Mononuclear cell (primary cell): ENCODE data around the gene CFAP74. TPM values are rescaled to one million over a fixed set of nuclear protein-coding genes. Genes with fewer than 3 reads are reported as not detected.

Source experiments
- H3K27me3 ChIP-seq: 2 replicates; pipeline ENCODE4 v1.6.0; 2011; ENCODE audit warnings: low read length, control low read depth; ENCODE audit not compliant: insufficient read depth
- H3K4me1 ChIP-seq: 2 replicates; pipeline ENCODE4 v1.5.1; 2011; ENCODE audit warnings: mild to moderate bottlenecking, low read length, control low read depth; ENCODE audit not compliant: insufficient read depth
- H3K4me3 ChIP-seq: 2 replicates; pipeline ENCODE4 v1.5.1; 2011; ENCODE audit warnings: mild to moderate bottlenecking, low read length, moderate library complexity
- H3K9me3 ChIP-seq: 2 replicates; pipeline ENCODE4 v1.5.1; 2011; ENCODE audit warnings: low read depth, mild to moderate bottlenecking, control low read depth, low read length
- total RNA-seq: library from RNA; depleted of rRNA; stranded (reverse); fragments of >200 nt; gene quantifications from one replicate; pipeline ENCODE4 v1.2.3, GENCODE V29; 2012

The CFAP74 gene, protein sequence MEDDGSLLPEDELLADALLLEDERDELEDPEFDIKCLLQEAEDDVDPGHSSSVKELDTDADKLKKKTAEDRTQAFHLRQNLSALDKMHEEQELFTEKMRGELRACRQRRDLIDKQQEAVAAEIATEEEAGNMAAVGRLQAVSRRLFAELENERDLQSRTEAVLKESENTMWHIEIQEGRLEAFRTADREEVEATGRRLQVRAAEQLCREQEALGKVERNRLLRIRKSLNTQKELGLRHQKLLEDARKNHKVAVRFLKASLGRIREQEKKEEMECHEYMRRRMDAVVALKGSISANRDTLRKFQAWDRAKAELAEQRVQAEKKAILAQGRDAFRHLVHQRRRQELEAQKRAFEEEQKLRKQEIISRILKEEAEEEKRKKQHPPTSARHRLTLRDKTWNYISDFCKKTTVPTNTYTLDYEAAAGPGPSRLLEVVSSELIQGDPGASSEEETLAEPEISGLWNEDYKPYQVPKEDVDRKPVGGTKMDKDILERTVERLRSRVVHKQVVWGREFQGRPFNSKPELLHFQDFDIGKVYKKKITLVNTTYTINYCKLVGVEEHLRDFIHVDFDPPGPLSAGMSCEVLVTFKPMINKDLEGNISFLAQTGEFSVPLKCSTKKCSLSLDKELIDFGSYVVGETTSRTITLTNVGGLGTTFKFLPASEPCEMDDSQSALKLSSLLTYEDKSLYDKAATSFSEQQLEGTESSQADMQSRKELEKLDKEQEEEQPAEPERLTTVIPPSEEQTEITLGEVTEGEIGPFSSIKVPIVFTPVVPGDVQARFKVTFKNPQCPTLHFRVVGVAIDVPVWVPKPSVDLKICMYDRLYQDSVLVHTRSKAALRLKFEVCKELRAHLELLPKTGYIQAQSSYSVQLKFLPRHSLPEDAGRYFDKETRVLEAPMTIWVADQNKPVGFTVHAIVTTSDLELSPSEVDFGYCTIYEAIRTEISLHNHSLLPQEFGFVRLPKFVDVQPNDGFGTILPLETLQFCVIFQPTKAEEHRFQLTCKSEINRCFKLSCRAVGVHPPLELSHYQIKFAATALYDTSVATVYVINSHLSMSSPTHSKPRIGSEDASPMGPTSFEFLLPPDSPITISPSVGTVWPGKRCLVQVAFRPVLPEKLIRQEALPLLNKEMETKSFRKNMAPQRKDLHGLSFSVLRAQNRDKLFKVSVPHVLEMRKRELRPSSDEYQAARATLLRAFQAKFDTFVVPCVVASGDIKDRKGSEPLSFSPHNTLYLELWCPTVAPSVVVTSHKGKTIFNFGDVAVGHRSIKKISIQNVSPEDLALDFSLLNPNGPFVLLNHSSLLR (N-terminal part only)
- total RNA-seq = under 0.01 TPM

DNA sequence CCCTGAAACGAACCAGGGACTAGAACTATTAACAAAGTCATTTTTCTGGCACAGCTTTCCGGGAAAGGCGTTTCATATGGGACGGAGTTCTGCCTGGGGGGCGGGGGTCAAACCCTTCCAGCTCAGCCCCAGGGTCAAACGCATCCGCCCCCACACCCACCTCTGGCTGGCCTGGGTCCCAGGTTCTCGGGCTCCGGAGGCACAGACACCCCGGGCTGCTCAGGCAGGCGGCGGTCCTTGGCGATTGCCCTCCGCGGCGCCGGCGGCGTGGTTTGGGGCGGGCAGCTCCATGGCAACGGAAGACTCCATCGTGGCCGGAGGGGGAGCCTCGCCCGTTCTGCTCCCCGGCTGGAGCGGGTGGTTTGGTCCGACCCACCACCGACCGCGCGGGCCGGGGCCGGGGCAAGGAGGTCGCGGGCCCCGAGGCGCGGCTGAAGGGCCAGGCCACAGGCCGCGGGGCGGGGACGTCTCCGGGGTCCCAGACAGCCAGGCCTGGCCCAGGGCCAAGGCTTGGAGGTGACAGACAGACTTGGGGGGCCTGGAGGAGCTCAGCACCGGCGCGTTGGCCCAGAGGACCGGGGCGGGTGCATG, at the start of gene CFAP74:
CFAP74 (minus strand) TSS at position 246 of the 591 bp plus-strand sequence. CDS start 12,830 bp downstream, outside the sequence.
- Histone ChIP-seq H3K4me3 (no peak within 1 kb of the TSS), H3K27me3 (peaks cover 24% of the 10 kb centered on the region), H3K9me3 (no peaks in the 10 kb centered on the region), H3K4me1 (no peaks in the 10 kb centered on the region)

DNA sequence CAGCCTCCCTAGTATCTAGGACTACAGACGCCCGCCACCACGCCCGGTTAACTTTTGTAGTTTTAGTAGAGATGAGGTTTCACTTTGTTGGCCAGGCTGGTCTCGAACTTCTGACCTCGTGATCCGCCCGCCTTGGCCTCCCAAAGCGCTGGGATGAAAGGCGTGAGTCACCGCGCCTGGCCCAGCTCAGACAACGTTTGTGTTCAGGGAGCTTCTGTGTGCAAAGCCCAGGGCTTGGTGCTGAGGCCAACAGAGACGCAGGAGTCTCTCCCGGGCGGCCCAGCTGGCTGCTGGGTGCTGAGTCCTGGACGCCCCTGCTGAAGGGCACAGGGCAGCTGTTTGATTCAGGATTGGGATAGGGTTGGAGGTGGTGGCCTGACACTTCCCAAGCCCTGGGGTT, 49.6 kb upstream of the CFAP74 start:
- Histone ChIP-seq H3K4me3 (no peak overlapping the region), H3K4me1 (peaks cover 11% of the 10 kb centered on the region), H3K9me3 (no peaks in the 10 kb centered on the region), H3K27me3 (peaks cover 10% of the 10 kb centered on the region)

DNA sequence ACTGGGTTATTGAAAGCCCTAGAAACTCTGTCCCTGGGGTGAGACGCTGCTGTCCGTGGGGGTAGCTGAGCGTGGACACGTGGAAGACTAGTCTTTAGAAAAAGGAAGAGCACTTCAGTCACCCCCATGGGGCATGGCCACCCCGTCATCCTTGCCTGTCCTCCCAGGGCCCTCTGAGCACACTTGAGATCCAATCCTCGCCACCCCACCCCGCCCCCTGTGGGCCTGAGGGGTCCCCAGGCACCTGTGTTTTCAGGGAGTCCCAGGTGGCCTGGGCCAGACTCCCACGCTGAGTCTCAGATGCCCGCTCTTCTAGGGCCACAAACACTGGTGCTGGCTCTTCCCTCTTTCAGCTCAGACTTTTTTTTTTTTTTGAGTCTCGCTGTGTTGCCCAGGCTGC, 49.2 kb upstream of the CFAP74 start:
- peaks cover 11% of the 10 kb centered on the region for H3K4me1 ChIP-seq
- H3K27me3 ChIP-seq = peaks cover 14% of the 10 kb centered on the region
- H3K4me3 ChIP-seq = no peak overlapping the region
- H3K9me3 ChIP-seq = no peaks in the 10 kb centered on the region

- H3K27me3 ChIP-seq = peaks cover 17% of the 10 kb centered on the region
- H3K9me3 ChIP-seq = no peaks in the 10 kb centered on the region
- H3K4me3 ChIP-seq = no peak overlapping the region
- H3K4me1 ChIP-seq = peaks cover 11% of the 10 kb centered on the region
Observed at GRCh38 chr1:2052054-2052679, 48.6 kb upstream of the CFAP74 start.

DNA sequence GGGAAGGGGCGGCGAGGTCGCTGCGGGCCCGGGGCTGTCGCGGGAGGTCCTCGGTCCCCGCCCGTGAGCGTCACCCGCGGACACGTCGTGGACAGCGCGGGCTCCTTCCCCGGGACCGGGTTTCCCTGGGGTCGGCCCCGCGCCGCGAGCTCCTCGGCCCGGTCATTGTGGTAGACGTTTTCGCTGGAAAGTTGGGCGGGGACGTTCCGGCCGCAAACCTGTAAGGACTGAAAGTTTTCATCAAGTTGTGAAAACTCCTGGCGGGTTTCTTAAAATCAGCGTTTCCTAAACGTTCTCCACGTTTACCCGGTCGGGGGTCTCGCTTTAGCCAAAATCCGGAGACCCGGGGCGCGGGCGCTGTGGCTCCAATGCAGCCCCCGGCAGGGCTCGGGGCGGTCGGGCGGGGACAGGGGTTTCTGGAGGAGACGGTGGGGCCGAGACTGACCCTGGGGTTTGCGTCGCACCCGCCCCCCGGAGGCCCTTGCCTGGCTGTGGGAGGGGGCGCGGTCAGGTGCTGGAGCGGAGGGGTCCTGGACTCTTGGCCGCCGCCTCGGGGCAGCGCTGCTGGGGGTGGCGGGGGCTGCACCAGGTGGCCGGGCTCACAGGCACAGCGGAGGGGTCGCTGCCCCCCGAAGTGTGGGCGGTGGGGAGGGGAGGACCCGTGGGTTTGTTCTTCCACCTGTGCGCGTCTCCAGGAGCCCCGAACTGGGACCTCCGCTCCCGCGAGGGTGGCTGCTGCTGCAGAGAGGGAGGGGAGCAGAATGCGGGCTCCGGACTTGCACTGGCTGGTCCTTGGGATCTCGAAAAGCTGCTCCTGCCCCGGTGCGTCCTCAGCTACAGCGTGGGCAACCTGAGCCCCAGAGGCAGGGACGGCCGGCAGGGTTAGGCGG, 47.5 kb upstream of the CFAP74 start:
- Histone ChIP-seq H3K4me1 (peaks cover 11% of the 10 kb centered on the region), H3K4me3 (peak overlapping the region; percentile 48), H3K9me3 (no peaks in the 10 kb centered on the region), H3K27me3 (peaks cover 24% of the 10 kb centered on the region)

DNA sequence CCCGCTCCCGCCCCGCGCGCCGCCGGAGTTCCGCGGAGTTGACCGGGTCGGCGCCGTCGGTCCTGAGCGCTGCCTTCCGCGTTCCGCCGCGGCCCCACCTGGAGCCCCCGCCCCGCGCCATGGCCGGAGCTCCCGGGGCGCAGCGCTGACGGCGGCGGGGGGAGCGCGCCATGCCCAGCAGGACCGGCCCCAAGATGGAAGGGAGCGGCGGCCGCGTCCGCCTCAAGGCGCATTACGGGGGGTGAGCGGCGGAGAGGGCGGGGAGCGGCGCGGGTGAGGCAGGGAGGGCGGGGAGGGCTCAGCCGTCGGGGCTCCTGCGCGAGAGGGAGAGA, 46.8 kb upstream of the CFAP74 start:
- H3K4me3 ChIP-seq = peak overlapping the region; percentile 48
- peaks cover 11% of the 10 kb centered on the region for H3K4me1 ChIP-seq
- no peaks in the 10 kb centered on the region for H3K9me3 ChIP-seq
- H3K27me3 ChIP-seq = peaks cover 24% of the 10 kb centered on the region

DNA sequence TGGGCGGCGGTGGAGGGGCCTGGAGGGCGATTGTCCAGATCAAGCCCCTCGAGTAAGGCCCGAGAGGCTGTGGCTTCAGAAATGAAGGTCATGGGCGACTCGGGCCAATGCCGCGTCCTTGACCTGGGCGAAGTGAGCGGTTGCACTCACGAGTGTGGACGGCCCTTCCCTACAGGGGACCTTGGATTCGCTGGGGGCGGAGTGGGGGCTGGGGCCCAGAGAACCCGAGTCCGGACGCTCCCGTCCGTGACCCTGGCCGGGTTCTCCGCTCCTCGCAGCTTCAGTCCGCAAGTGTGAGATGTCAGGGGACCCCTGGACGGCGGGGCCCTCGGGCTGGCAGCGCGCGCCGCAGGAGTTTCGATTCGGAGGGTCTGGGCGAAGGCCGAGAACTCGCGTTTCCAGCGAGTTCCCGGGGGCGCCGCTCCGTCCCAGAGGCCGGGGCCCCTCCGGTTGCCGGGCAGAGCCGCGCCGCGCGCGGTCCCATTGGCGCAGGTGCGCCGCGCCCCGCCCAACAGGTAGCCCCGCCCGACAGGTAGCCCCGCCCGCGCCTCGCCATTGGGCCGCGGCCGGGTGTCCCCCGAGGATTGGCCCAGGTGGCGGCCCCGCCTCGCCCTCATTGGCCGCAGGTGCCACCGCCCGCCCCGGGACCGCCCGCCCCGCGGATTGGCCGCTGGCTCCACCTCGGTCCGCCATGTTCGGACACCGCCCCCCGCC, 46.3 kb upstream of the CFAP74 start, which contains the start of gene PRKCZ:
PRKCZ (plus strand) TSS at position 694 of the 714 bp plus-strand sequence. CDS start 220 bp downstream, outside the sequence.
- Histone ChIP-seq H3K4me1 (peaks cover 15% of the 10 kb centered on the region), H3K27me3 (peaks cover 24% of the 10 kb centered on the region), H3K4me3 (peak within 1 kb of the TSS; percentile 48)

GRCh38 chr1:2049225-2049717, 45.7 kb upstream of the CFAP74 start:
- Histone ChIP-seq H3K27me3 (peaks cover 24% of the 10 kb centered on the region), H3K9me3 (no peaks in the 10 kb centered on the region), H3K4me1 (peaks cover 20% of the 10 kb centered on the region), H3K4me3 (peak overlapping the region; percentile 48)

More for the DNA sequence above, 46.3 kb upstream of the CFAP74 start, which contains the start of gene PRKCZ:
- H3K9me3 ChIP-seq = no peaks in the 10 kb centered on the region

DNA sequence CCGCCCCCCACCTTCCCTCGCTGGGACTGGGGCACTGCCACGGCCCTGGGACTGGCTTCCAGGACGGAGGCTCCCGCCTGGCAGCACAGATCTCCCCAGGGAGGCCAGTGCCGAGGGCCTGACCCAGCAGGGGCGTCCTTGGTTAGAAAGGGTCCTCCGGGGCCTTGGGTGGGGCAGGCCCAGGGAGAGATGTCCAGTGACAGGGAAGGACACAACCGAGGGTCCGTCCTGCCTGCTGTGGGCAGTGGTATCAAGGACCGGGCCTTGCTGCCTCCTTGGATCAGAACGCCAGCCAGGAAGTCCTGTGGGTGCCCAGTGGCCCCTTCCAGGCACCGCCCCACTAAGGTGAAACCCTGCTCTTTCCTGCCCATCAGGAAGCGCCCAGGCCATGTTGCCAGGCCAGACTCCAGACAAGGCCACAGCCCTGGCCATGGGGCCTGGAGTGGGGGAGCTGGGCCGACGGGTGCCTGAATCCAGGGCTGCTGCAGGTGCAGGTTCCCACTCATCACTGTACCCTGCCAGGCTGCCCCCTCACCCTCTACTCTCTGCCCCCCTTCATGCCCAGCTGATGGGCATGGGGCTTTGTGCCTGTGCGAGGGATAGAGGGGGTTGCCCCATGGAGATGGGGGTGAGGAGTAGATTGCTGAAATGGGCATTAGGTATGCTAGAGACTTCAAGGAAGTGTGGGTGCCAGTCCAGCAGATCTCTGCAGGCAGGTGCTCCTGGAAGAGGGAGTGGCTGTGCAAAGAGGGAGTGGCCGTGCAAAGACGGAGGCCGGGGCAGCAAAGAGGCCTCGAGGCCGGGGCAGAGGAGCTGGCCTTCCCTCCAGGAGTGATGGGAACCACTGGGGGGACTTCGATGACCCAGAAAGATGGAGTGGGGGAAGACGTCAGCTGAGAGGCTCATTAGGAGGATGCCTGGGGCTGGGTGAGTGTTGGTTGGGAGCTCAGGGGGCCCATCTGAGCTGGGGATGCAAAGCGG, 44.5 kb upstream of the CFAP74 start:
- H3K27me3 ChIP-seq = peaks cover 24% of the 10 kb centered on the region
- H3K4me3 ChIP-seq = no peak overlapping the region
- H3K4me1 ChIP-seq = peaks cover 20% of the 10 kb centered on the region
- H3K9me3 ChIP-seq = no peaks in the 10 kb centered on the region

DNA sequence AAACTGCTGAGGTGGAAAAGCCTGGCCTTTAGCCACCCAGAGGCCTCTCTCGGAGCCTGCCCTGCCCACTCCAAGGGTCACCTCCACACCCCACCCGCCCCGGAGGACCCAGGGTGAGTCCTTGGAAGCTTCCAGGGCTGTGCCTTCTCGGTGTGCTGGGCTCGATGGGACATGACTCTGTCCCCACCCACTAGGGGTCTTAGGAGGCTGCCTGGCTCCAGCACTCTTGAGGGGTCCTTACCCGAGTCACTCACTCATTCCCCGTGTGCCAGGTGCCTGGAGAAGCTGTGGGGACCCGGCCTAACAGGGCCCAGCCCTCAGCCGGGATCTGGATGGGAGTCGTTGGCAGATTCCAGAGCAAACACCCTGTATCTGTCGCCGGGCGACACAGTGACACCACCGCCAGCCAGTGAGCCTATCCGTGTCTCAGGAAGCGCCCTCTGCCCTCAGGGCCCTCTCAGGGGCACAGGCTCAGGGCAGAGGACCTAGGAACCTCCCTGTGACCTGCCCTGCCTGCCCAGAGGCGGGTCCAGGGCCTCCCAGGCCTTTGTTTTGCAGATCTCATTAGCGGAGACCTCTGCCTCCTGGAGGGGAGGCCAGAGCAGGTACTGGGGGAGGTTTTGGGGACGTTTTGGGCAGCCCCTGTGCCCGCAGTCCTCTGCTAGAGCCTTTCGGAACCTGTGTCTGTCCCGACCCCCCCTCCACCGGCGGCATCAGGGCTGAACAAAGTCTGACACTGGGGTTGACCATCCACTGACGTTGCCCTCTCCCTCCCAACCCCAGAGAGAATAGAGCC, 43.6 kb upstream of the CFAP74 start:
- no peaks in the 10 kb centered on the region for H3K9me3 ChIP-seq
- no peak overlapping the region for H3K4me3 ChIP-seq
- H3K4me1 ChIP-seq = peaks cover 20% of the 10 kb centered on the region
- peaks cover 24% of the 10 kb centered on the region for H3K27me3 ChIP-seq
